Right kidney (tissue), 1 donor: ENCODE measurements around the gene SH3YL1.

Experiments used
- DNase-seq: peaks from one replicate; pipeline ENCODE4 v3.0.0-alpha.2; 2016

SH3YL1 gene

GRCh38 chr2:223971-224760 is 39.7 kb downstream of the SH3YL1 start:
- DNase-seq, result no peak

DNA sequence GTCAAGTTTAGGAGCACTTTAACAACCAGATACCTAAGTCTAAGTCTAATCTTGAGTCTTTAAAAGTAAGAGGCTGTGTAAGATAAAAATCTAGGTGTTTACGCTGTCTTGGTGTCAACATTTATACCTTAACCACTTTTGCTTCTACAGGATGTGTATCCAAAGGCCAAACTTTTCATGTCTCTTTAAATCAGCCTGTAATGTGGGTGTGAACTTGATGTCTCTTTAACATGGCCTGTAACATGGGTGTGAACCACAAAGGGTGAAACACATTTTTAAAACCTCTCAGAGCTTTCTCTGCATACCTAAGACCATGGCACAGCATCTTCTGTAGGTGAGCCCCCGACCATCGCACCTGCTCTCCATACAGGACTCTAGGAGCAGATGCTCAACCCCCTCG is 40.4 kb downstream of the SH3YL1 start:
- DNase-seq, result no peak

DNA sequence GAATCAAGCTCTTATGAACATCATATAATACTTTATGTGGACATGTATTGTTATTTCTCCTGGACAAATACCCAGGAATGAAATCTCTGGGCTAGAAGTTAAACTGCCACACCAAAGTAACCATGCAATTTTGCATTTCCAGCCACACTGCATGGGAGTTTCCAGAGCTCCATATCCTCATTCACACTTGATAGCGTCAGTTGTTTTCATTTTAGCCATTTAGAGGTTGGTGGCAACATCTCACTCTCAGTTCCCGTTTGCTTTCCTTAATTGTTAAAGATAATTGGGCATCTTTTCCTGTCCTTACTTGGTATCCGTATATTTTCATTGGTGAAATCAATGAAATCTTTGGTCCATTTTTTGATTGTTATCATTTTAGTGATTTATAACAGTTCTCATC is 47.8 kb downstream of the SH3YL1 start:
- no peak for DNase-seq

- no peak for DNase-seq
Measured at GRCh38 chr2:213932-214693, 49.7 kb downstream of the SH3YL1 start.

- DNase-seq, result no peak
Measured at GRCh38 chr2:211486-212184, 52.2 kb downstream of the SH3YL1 start.

DNA sequence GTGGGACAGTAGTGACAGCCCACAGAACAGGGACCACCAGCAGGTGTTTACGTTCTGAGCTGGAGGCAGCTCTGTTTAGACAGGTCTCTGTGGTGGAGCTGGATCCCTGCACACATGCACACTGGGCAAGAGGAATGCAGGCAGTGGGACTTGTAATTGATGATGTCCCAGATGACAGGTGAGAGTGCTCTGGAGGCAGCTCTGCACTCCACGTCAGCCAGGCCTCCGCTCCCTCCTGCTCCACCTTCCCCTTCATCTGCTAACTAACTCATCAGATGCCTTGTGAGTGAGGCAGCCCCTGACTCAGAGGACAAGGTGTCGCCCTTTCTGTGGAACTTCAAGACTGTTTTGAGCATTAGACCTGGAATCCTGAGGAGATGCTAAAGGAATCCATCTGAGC is 53.2 kb downstream of the SH3YL1 start:
- DNase-seq, result no peak

DNA sequence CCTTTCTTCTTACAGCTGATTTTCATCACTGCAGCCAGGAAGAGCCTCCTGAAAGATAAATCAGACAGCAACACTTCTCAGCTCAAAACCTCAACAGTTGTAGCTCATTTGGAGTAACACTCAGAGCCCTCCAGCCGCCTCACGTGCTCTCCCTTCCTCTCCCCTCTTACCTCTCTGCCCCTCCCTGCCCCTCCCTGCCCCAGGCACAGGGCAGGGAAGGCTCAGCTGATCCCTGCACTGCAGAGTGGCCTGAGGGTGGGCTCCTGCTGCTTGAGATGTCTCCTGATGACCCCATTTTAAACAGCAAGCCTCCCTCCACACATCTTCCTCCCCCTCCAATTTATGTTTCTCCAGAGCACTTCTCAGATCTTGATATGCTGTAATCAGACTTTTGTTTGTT is 54.4 kb downstream of the SH3YL1 start:
- no peak for DNase-seq

- no peak for DNase-seq
Measured at GRCh38 chr2:208335-208734, 55.5 kb downstream of the SH3YL1 start.

- DNase-seq, result no peak
Measured at GRCh38 chr2:203984-204383, 59.8 kb downstream of the SH3YL1 start.

DNA sequence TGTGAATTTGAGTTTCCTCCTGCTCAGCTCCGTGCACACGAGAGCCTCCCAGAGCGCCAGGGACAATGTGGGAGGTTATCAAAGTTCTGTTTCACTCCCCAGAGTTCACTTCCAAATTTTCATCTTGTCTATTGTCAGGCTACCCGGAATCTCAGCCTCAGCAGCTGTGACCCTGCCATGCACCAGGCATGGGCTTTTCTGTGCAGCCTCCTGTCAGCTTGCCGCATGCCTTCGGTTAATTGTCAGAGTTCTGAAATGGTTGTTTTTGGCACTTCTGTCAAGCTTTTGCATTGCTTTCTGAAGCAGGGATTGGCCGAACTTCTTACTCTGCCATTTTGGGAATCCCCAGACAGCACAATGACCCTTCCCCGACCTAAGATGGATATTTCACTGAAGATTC is 60.4 kb downstream of the SH3YL1 start:
- no peak for DNase-seq

GRCh38 chr2:202945-203344 is 60.9 kb downstream of the SH3YL1 start:
- DNase-seq, result no peak

GRCh38 chr2:201648-202433 is 62.0 kb downstream of the SH3YL1 start:
- DNase-seq, result no peak

- DNase-seq, result no peak
Measured at GRCh38 chr2:199041-199966, 64.5 kb downstream of the SH3YL1 start.

DNA sequence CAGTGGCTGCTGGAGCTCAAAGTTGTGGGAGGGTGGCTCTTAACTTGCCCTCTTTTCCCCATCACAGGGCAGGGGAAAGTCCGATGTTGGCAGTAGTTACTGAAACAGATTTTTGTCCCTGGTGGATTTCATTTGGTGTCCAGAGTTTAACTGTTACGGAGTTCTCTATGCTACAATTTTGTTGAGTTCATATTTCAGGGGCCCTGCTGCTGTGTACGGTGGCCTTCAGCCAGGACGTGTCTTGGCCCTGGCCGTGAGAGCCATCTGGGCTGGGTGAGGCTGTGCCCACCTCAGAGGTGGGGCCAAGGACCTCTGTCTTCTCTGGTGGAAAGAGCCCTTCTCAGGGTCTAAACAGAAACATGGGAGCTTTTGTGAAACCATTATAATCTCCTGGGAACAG is 67.4 kb downstream of the SH3YL1 start:
- no peak for DNase-seq

GRCh38 chr2:195932-196331 is 67.9 kb downstream of the SH3YL1 start:
- no peak for DNase-seq

- no peak for DNase-seq
Measured at GRCh38 chr2:193141-193671, 70.6 kb downstream of the SH3YL1 start.

DNA sequence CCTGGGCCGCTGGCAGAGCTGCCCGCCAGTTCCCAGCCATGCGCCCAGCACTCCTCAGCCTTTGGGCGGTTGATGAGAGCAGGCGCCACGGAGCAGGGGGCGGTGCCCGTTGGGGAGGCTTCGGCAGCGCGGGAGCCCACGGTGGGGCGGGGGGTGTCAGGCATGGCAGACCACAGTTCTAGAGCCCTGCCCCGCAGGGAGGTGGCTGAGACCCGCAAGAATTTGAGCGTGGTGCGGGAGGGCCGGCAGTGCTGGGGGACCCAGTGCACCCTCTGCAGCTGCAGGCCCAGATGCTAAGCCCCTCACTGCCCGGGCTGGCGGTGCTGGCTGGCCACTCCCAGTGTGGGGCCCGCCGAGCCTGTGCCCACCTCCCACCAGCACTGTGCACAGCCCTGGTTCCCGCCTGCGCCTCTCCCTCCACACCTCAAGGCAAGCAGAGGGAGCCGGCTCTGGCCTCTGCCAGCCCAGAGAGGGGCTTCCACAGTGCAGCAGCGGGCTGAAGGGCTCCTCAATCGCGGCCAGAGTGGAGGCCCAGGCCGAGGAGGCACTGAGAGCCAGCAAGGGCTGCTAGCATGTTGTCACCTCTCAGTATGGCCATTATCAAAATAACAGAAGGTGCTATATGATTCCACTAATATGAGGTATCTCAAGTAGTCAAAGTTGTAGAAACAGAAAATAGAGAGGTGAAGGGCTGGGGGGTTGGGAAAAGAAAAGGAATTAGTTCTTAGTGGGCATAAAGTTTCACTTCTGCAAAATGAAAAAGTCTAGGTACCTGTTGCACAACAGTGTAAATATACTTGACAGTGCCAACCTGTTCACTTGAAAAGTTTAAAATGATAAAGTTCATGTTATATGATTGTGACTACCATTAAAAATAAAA is 72.3 kb downstream of the SH3YL1 start:
- DNase-seq, result no peak

DNA sequence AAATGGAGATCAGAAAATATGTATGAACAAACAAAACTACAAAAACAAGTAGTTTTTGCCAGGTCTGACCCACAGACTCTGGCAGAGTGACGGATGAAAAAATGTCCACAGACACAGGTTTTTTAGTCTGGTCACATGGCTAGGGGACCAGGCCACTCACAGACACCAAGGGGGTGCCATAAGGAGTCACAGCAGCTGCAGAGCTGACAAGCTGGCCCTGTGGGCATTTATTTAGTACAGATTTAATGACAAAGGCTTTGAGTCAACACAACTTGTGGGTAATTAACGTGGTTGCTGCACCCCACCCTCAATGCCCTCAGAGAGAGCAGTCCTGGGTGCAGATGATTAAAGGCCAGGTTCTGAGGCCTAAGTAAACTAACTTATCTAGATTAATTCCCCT is 76.0 kb downstream of the SH3YL1 start:
- DNase-seq, result no peak

- no peak for DNase-seq
Measured at GRCh38 chr2:185221-185620, 78.6 kb downstream of the SH3YL1 start.

DNA sequence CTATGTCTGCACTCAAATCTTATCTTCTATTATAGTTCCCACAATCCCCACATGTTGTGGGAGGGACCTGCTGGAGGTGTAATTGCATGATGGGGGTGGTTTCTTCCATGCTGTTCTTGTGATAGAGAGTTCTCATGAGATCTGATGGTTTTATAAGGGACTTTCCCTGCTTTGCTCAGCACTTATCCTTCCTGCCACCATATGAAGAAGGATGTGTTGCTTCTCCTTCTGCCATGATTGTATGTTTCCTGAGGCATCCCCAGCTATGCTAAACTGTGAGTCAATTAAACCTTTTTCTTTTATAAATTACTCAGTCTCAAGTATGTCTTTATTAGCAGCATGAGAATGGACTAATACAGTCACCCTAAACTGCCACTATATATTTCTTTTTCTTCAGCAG is 79.1 kb downstream of the SH3YL1 start:
- no peak for DNase-seq
